Fibroblast of villous mesenchyme (primary cell): ENCODE results near the gene IL9R. TPM values are rescaled to one million over a fixed set of nuclear protein-coding genes. Genes with fewer than 3 reads are reported as not detected.
"Not testable (repeated sequence)": the region's sequence is repeated elsewhere in the genome, so short reads cannot be mapped to it uniquely, and the experiment has no call there.

Experiments used
- DNase-seq: peaks from one replicate; pipeline ENCODE4 v3.0.0-alpha.2; 2010; ENCODE audit warnings: low read depth
- H3K4me3 ChIP-seq: 2 replicates; pipeline ENCODE4 v1.5.1; 2011; ENCODE audit warnings: low read depth, mild to moderate bottlenecking, low read length
- total RNA-seq: library from RNA; depleted of rRNA; stranded (reverse); fragments of >200 nt; gene quantifications from 2 replicates; pipeline ENCODE4 v1.2.3, GENCODE V29; 2012
- TF ChIP-seq, protein P1 (sequence below): IDR thresholded peaks from 2 replicates; pipeline ENCODE4 v1.5.1; 2012; ENCODE audit warnings: low read depth, mild to moderate bottlenecking, low read length; ENCODE audit not compliant: insufficient read depth

The IL9R gene
- total RNA-seq, 1 donor, result not detected

GRCh38 chrX:155998761-155999510 is 1.4 kb downstream of the IL9R start:
- TF ChIP-seq, protein P1, sequence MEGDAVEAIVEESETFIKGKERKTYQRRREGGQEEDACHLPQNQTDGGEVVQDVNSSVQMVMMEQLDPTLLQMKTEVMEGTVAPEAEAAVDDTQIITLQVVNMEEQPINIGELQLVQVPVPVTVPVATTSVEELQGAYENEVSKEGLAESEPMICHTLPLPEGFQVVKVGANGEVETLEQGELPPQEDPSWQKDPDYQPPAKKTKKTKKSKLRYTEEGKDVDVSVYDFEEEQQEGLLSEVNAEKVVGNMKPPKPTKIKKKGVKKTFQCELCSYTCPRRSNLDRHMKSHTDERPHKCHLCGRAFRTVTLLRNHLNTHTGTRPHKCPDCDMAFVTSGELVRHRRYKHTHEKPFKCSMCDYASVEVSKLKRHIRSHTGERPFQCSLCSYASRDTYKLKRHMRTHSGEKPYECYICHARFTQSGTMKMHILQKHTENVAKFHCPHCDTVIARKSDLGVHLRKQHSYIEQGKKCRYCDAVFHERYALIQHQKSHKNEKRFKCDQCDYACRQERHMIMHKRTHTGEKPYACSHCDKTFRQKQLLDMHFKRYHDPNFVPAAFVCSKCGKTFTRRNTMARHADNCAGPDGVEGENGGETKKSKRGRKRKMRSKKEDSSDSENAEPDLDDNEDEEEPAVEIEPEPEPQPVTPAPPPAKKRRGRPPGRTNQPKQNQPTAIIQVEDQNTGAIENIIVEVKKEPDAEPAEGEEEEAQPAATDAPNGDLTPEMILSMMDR, result no peak
- no peak for DNase-seq
- H3K4me3 ChIP-seq, result no peak overlapping the region

DNA sequence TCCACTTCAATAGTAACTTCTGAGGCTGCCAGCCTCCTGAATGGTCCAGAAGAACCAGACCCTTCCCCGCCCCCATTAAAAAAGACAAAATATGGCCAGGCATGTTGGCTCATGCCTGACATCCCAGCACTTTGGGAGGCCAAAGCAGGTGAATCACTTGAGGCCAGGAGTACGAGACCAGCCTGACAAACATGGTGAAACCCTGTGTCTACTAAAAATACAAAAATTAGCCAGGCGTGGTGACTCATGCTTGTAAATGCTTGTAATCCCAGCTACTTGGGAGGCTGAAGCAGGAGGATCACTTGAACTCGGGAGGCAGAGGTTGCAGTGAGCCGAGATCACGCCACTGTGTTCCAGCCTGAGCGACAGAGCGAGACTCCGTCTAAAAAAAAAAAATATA is 2.3 kb downstream of the IL9R start:
- DNase-seq, H3K4me3 ChIP-seq: not testable (repeated sequence)

GRCh38 chrX:156000361-156000926 is 2.9 kb downstream of the IL9R start:
- no peak overlapping the region for H3K4me3 ChIP-seq
- TF ChIP-seq, protein P1, result no peak
- no peak for DNase-seq

GRCh38 chrX:156001001-156001666 is 3.6 kb downstream of the IL9R start:
- DNase-seq, result no peak
- H3K4me3 ChIP-seq, result no peak overlapping the region
- TF ChIP-seq, protein P1, result no peak

DNA sequence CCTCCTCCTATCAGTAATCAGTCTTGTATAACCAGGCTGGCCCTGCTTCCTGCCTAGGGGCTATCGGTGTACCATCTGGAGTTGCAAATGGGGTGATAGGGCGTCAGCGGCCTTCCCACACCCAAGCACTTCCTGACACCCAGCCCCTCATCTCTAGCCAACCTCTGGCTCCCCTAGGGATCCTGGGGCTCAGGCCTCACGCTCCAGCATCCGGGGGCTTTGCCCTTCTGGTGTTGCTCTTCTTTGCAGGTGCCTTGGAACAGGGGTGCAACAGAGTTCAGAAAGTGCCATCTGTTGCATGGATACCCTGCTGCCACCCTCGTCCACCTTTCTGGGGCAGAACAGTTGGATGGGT is 4.1 kb downstream of the IL9R start:
- H3K4me3 ChIP-seq, result no peak overlapping the region
- TF ChIP-seq, protein P1, result no peak
- DNase-seq, result no peak

- H3K4me3 ChIP-seq, result no peak overlapping the region
- no peak for DNase-seq
- TF ChIP-seq, protein P1, result no peak
These were observed 5.0 kb downstream of the IL9R start for GRCh38 chrX:156002507-156002906.

GRCh38 chrX:156003486-156004185 is 6.1 kb downstream of the IL9R start:
- TF ChIP-seq, protein P1, result no peak
- DNase-seq, result no peak

More at GRCh38 chrX:156003486-156004185, 6.1 kb downstream of the IL9R start:
- no peak overlapping the region for H3K4me3 ChIP-seq
